Erythroblast (primary cell): Measurements from ENCODE around the gene TMEM30B.
"Not testable (repeated sequence)": the region's sequence is repeated elsewhere in the genome, so short reads cannot be mapped to it uniquely, and the experiment has no call there.

Experiments
- DNase-seq, 2 experiments: peaks; one replicate each; lab custom pipeline; 2025; lab: John Stamatoyannopoulos, UW
- GATA1 ChIP-seq: IDR thresholded peaks from 2 replicates; pipeline ENCODE4 v1.6.1; 2011; ENCODE audit warnings: low read depth, mild to moderate bottlenecking, control low read depth, low read length, moderate library complexity
- POLR2A ChIP-seq: IDR thresholded peaks from 2 replicates; pipeline ENCODE4 v1.6.1; 2011; ENCODE audit warnings: mild to moderate bottlenecking, low read length

Gene TMEM30B

DNA sequence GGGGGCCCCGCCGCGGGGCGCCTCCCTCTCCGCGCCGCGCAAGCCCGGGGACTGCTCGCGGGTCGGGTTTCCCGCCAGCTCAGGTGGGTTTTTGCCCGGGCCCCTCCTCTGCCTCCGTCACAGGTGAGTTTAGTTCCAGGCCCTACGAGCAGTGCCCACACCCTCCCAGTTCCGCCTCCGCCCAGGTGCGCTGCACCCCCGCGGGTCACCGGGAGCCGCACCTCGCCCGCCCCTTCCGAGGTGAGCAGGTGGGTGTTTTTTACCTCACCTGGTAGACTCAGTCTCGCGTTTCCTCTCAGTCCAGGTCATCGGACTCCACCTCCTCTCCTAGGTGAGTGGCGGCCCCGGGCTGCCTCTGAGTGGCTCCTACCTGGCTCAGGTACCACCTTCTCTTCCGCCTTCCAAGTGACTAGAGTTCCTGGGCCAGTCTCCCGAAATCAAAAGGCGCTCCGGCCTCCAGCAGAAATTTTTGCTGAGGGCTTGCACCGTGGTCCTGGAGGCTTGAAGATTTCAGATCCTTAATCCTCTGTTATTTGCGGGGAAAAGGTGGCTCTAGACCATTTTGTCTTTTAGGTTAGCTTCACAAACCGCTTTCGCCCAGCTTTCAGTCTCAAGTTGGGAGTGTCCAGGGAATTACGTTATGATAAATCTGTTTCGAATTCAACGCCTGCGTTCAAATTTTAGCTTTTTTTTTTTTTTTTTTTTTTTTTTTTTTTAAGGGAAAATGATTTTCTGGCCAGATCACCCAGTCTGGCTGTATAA, at the start of gene TMEM30B:
TSS of gene TMEM30B (minus strand) at position 153 of the 762 bp plus-strand sequence. CDS start 191 bp downstream, outside the sequence.
- no peak for TF ChIP-seq GATA1
- no peak for TF ChIP-seq POLR2A
- DNase-seq: no peak

GRCh38 chr14:61330511-61330910, 49.4 kb upstream of the TMEM30B start:
- TF ChIP-seq POLR2A (no peak), GATA1 (no peak)
- DNase-seq: no peak

GRCh38 chr14:61329478-61330051, 48.4 kb upstream of the TMEM30B start:
- no peak for DNase-seq
- TF ChIP-seq POLR2A (no peak), GATA1 (no peak)

DNA sequence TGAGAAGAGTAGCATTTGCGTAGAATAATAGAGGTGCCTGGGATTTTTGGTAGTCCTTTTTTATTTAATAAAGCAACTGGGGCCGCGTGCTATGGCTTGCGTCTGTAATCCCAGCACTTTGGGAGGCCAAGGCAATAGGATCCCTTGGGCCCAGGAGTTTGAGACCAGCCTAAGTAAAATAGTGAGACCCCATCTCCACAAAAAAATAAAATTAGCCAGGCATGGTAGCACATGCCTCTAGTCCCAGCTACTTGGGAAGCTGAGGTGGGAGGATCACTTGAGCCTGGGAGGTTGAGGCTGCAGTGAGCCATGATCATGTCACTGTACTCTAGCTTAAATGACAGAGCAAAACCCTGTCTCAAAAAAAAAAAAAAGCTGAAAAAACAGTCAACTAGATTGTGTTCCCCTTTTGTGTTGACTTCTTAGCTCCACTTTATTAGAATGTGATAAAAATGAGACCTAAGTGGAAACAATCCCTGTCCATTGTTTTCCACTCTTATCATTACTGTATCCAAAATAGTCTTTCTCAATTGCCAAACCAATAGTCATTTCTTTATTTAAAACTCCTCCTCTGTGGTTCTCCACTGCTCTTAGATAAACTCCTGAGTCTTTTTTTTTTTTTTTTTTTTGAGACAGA, 47.6 kb upstream of the TMEM30B start:
- DNase-seq: no peak
- no peak for TF ChIP-seq GATA1
- no peak for TF ChIP-seq POLR2A

DNA sequence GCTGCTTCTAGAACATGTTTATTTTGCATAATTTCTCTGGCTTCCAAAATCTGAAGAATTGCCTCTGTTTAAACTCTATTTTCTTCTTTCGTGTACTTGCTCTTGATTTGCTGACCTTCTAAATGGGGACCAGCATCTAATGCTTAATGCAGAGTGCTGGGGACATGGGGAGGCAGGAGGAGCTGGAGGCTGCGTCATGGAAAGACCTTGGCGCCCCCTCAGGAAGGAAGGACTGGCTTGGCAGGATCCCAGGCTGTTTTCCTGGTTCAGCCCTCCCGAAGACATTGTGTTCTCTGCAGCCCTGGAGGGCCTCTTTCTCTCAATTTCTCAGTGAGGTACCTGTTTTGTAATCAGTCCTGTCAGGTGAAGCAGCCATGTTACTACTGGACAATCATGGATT, 45.7 kb upstream of the TMEM30B start:
- DNase-seq: no peak
- TF ChIP-seq GATA1 (no peak), POLR2A (no peak)

DNA sequence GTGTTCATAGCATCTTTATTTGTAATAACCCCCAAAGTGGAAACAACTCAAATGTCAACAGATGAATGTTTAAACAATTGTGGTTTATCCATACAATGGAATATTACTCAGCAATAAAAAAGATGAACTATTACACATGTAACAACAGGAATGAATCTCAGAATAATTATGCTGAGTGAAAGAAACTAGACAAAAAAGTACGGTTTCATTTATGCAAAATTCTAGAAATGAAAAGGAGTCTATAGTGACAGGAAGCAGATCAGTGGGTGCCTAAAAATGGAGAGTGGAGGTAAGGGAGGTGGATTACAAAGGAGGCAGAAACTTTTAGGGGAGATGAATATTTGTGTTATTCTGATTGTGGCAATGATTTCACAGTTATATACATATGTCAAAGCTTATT, 45.0 kb upstream of the TMEM30B start:
- no peak for TF ChIP-seq GATA1
- TF ChIP-seq POLR2A: no peak
- no peak for DNase-seq

DNA sequence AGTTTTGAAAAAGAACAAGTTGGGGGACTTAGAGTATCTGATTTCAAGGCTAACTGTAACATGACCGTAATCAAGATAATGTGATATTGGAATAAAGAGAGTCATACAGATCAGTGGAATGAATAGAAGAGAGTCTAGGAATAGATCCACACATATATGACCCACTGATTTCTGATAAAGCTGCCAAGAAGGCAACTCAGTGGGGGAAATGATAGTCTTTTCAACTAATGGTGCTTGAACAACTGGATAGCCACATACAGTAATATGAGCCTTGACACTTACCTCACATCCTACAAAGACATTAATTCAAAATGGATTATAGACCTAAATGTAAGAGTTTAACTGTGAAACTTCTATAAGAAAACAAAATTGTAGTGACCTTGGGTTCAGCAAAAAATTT, 44.0 kb upstream of the TMEM30B start:
- no peak for TF ChIP-seq GATA1
- TF ChIP-seq POLR2A: no peak
- no peak for DNase-seq

DNA sequence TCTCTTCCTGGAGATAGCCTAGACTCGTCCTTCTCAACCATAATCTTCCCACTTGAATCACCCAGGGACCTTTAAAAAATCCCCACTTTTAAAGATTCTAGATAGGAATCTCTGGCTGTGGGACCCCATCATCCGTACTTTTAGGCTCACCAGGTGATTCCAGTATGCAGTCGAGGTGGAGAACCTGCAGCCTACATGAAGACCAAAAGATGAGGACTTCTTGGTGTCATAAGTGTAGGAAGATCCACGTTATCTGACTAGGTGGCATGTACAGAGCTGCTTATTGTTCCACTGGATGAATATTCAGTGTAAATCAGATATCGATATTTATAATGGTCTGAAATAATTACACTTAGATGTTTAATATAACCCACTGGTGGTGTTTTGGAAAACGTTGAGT, 42.8 kb upstream of the TMEM30B start:
- TF ChIP-seq GATA1: no peak
- TF ChIP-seq POLR2A: no peak
- no peak for DNase-seq

DNA sequence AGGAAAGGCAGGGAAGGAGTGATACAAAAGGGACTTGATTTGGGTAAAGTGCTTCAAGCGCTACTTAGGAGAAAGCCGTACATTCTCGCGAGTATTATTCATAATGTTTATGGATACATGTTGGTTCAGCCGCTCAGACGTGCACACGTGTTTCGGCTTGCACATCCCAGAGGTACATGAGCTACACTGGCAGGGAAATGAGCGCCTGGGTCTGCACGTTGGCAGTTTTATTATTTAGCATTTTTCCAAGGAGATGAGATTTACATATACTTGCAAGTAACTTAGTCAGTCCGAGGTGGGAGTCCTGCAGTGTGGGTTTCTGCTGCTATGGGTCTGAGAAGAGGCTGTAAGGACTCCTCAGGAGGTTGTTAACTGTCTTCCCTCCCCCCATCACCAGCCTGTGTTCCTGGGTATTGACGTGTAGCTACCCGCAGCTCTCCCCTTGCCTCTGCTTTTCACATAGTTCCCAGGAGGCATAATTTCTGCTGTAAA, 41.7 kb upstream of the TMEM30B start:
- DNase-seq: peak in 1 of 2 experiments; percentile 12
- TF ChIP-seq GATA1: no peak
- no peak for TF ChIP-seq POLR2A

DNA sequence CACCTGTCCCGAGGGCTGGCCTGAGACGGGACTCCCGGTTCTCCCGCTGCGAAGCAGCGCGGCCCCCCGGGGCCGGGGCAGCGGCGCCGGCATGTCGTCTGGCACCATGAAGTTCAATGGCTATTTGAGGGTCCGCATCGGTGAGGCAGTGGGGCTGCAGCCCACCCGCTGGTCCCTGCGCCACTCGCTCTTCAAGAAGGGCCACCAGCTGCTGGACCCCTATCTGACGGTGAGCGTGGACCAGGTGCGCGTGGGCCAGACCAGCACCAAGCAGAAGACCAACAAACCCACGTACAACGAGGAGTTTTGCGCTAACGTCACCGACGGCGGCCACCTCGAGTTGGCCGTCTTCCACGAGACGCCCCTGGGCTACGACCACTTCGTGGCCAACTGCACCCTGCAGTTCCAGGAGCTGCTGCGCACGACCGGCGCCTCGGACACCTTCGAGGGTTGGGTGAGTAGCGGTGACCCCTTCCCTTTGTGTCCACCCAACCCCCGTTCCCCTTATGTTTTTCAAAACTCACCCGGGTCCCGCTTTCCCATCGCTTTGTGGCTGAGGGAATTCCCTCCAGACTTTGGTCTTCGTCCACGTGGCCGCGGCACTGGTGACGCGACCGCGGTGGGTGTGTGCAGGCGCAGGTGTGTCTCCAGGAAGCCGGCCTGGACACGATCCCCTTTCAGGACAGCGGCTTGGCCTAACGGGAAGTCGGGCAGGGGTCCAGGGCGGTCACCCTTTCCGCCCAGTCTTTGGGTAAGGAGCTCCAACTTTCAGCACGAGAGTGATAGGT, 41.1 kb upstream of the TMEM30B start:
- DNase-seq: peak; percentile 10 to 12
- TF ChIP-seq POLR2A (no peak), GATA1 (no peak)

DNA sequence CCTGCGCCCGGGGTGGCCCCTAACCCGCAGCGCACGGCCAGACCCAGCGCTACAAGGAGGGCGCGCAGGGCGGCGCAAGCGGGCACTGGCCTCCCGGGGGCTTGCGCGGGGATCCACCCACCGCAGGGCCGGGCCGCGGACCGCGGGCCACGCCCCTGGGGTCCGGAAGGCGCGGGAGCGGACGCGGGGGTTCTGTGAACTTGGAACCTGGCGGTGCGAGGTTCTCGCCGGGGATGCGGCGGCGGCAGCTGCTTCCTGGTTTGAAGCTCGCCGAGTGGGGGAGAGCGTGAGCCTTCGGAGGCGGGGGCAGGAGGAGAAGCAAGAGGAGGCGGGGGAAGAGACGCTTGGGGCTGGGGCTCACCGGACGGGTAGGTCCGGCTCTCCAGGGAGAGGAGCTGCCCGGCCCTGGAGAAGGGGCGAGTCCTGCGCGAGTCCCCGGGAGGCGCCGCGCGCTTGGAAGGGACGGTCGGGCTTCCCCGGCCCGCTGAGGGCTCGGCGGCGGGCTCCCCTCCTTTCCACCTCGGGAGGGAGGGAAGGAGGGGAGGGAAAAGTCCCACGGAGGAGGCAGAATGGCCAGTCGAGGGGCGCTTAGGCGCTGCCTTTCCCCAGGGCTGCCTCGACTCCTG, 40.4 kb upstream of the TMEM30B start, which contains the start of gene PRKCH:
TSS of gene PRKCH (plus strand) at position 195 of the 626 bp plus-strand sequence. CDS start 523 bp downstream, outside the sequence.
- TF ChIP-seq POLR2A (peak; percentile 22), GATA1 (no peak)
- peak; percentile 49 to 52 for DNase-seq

GRCh38 chr14:61320806-61321384, 39.8 kb upstream of the TMEM30B start:
- no peak for TF ChIP-seq POLR2A
- no peak for TF ChIP-seq GATA1
- DNase-seq: no peak

DNA sequence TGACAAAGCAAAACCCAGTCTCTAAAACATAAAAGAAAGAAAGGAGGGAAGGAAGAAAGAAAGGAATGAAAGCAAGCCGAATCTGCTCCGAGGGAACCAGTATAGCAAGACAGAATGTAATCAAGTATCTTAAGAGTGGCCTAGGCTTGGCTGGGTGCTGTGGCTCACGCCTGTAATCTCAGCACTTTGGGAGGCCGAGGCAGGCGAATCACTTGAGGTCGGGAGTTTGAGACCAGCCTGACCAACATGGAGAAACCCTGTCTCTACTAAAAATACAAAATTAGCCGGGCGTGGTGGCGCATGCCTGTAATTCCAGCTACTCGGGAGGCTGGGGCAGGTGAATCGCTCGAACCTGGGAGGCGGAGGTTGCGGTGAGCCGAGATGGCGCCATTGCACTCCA, 39.0 kb upstream of the TMEM30B start:
- DNase-seq: not testable (repeated sequence)
